GM21529 (cell line): ENCODE results near the gene UBA6.
A peak's percentile ranks its signal among the peaks of the same experiment; 100 is the strongest.

Source experiments
- ATAC-seq: cut with Tn5 transposase; IDR thresholded peaks from one replicate; pipeline ENCODE4 v1.9.1; 2021; ENCODE audit not compliant: unreplicated experiment

The UBA6 gene

DNA sequence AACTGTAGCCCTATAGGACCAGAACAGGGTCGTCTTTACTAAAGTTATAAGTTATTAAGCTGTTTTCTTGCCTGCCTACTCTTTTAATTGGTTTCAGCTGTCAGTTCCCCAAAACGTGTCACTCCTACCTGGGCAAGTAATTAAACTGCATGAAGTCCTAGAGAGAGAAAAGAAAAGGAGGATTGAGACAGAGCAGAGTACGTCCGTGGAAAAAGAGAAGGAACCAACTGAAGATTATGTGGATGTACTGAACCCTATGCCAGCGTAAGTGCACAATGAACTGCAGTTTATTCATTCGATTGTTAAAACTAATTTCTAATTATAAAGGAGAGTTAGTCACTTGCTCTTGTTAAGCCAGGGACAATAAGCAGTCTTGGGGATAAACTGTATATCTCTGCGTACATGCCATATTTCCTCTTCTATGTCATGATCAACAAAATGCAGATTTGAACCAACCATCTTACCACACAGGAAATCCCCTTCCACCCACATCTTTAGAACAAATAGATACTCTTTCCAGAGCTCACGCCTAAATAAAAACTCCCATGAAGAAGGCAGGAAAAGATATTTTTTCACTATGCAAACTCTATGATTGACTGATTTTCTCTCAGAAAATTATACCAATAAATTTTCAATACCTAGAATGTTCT, 119.6 kb downstream of the UBA6 start:
- peak; percentile 45 for ATAC-seq

DNA sequence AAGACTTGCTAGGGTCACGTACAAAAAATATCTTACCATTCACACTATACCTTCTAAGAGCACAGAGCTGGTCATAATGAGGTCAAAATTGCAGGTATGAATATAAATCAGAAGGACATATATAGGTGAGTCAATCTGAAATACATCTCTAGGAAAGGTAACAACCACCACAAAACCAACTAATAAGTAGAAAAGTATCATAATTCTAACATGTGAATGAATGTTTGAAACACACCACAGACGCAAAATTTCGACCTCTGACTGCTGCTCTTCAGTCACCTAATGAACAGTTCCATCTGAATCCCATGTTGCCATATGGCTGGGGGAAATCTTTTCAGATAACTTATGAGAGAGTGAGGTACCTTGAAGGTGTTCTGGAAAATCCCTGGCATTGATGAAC, 120.4 kb downstream of the UBA6 start:
- no peak for ATAC-seq

DNA sequence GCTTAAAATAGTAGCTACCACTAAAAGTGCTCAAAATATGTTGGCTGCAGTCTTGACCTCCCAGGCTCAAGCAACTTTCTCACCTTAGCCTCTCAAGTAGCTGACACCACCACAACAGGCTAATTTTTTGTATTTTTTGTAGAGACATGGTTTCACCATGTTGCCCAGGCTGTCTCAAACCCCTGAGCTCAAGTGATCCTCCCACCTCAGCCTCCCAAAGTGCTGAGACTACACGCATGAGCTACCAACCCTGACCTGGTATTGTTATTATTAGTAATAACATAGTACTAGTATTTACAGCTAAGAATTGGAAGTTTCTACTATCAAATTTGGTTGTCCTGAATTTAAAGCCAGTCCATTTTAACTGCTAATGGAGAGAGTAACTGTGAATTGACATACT, 124.4 kb downstream of the UBA6 start:
- peak; percentile 54 for ATAC-seq

DNA sequence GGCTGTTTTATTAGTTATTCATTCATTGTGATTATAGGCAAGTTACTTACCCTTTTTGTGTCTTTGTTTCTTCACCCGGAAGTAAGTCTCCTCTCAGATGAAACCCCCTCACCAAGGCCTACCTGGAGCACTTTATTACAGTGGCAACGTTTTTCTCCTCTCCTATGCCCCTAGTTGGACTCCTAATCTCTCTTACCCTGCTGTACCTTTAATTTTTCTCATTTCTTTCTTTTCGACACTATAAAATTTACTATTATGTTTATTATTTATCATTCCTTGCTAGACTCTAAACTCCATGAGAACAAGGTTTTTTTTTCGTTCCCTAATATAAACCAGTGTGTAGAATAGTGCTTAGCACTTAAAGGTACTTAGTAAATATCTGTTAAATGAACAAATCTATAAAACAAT, 124.9 kb downstream of the UBA6 start:
- no peak for ATAC-seq

DNA sequence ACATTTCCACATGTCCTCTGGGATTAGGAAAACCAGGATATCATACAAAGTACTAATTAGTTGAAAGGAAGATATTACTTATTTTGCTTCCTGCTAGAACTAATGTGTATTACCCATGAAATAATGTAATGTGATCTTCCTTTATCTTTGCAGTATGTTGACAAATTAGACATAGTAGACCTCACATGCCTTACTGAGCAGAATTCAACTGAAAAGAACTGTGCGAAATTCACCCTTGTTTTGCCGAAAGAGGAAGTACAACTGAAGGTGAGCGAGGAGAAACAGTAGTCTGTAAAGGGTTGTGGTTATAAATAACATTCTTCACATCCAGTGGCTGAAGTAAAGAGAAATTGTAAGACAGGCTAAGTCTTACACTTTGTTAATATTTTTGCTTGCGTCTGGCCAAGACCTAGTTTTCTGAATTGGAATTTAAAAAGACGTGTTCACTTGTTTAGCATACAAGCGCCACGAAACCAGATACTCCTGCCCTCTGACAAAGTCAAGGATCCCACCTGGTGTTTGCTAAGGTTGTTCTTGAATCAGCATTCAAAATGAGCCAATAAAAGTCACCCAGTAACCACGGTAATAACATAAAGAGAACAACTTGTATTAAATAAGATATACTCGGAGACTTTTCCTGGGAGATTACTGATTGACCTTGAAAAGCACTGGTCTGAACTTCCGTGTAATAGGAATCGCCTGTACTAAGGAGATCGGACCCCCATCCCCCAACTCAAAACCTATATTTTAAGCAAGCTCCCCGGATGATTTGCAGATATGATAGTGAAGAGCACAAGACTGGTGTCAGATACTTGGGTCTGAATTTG, 125.5 kb downstream of the UBA6 start:
- peak; percentile 88 for ATAC-seq

DNA sequence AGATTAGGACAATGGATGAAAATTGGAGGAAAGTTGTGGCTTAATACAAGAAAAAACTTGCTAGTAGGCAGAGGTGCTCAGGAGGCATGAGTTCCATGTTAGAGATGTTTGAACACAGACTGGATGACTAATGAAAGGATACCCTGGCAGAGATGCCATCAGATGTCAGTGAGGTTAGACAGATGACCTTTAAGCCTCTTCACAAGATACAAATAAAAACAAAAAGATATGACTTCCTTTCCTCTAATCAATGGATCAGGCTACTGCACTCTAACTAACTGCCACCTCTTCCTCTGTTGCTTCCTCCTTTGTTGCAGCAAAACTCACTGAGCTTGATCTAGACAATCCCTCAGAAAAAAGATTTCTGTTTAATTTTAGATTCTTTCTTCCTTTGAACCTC, 127.8 kb downstream of the UBA6 start:
- ATAC-seq = no peak

DNA sequence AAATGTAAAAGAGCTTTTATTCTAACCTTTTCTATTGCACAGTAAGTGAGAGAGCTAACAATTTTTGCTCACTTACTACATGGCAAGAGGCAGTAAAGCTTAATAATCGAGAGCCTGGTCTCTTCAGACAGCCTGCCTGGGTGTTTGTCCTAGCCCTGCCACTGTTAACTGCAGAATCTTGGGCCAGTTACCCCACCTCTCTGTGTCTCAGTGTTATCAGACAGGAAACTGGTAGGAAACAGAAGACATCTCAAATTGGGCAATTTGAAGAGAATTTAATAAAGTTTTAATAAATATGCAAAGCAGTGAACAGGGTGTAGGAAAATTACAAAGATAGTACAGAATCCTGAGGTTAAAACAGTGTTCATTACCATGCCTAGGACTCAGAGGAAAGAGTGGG, 129.0 kb downstream of the UBA6 start:
- ATAC-seq = no peak

DNA sequence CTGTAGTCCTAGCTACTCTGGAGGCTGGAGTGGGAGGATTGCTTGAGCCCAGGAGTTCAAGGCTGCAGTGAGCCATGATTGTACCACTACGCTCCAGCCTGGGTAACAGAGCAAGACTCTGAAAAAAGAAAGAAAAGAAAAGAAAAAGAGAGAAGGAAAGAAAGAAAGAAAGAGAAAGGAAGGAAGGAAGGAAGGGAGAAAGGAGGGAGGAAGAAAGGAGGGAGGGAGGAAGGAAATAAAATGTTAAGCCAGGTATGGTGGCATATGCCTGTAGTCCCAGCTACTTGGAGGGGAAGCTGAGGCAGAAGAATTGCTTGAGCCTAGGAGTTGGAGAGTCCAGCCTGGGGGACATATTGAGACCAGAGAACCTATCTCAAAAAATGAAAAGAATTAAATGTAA, 130.4 kb downstream of the UBA6 start:
- ATAC-seq = no peak

DNA sequence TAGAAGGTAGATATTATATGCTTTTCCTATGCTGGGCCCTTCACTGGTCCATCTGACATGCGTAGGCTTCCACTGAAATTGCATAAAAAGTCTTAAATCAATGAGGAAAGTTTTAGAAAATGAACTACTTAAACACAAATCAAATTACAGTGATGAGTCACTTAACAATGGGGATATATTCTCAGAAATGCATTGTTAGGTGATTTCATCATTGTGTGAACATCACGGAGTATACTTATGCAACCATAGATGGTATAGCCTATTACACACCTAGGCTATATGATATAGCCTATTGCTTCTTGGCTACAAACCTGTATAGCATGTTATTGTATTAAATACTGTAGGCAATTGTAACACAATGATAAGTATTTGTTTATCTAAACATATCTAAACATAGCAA, 132.1 kb downstream of the UBA6 start:
- ATAC-seq = no peak

DNA sequence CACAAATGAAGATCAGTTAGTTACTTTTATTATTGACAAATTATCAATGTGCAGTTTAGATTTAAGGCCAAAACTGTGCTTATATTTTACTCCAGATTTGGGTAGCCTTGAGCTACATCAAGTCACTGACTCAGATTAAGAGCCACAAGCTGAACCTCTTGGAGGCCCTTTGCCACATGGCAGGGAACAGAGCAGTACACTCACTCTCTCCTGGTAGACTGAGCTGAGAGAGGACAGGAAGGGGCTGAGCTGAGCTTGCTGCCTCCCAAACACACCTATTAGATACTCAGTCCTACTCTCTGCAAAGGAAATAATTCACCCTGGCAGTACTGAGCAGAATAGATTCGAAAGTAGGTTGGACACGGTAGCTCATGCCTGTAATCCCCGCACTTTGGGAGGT, 134.6 kb downstream of the UBA6 start:
- ATAC-seq = no peak

DNA sequence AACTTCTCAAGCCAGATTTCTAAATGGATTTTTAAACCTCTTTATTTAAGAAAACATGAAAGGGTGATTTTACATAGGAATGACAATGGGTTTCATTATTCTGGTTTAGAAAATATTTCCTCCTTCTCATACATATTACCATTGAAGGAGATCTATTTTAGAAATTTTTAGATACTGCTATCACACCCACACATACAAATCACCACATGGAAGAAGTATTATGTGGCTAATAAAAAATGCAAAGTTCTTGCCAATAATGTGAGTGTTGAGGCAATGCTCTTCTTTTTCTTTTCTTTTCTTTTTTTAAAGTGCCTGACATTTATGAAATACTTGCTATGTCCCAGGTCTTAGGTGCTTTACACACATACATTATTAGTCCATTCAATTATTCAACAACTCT, 135.7 kb downstream of the UBA6 start:
- ATAC-seq = no peak
